Activated T-cell treated with anti-CD3 and anti-CD28 coated beads, Interleukin-2, amount 50 U/mL, for 4 hours (primary cell): Measurements from ENCODE around the gene SH2B3. TPM values are rescaled to one million over a fixed set of nuclear protein-coding genes. Genes with fewer than 3 reads are reported as not detected.
"Not testable (repeated sequence)": the region's sequence is repeated elsewhere in the genome, so short reads cannot be mapped to it uniquely, and the experiment has no call there.

ENCODE experiments used
- ATAC-seq, 2 donors: fragments of 200-7000 bp; cut with Tn5 transposase; one replicate each; pipeline ENCODE4 v1.10.0; 2021
- DNase-seq: peaks from one replicate; pipeline ENCODE4 v3.0.0-alpha.2; 2020
- H3K27me3 Mint-ChIP-seq: one replicate; pipeline ENCODE4 v1.8.0; 2021; ENCODE audit warnings: low read depth, mixed read lengths
- H3K36me3 Mint-ChIP-seq: one replicate; pipeline ENCODE4 v1.8.0; 2022; ENCODE audit warnings: mixed read lengths; ENCODE audit not compliant: insufficient read depth
- H3K4me1 Mint-ChIP-seq: one replicate; pipeline ENCODE4 v1.8.0; 2021; ENCODE audit warnings: low read depth, mixed read lengths
- H3K4me3 Mint-ChIP-seq: one replicate; pipeline ENCODE4 v1.8.0; 2021; ENCODE audit warnings: mild to moderate bottlenecking, moderate library complexity, mixed read lengths
- H3K9me3 Mint-ChIP-seq: one replicate; pipeline ENCODE4 v1.8.0; 2021; ENCODE audit warnings: mixed read lengths
- total RNA-seq, 3 donors: library from RNA; stranded (reverse); gene quantifications; one replicate each; pipeline ENCODE4 v1.2.1, GENCODE V29; 2021

SH2B3 gene
- total RNA-seq, 3 donors from 2014 or later, result 32.7 to 37.8 (median 35.9) TPM

GRCh38 chr12:111454716-111455447, 49.2 kb downstream of the SH2B3 start:
- no peak overlapping the region for H3K4me3 Mint-ChIP-seq
- no peaks in the 10 kb centered on the region for H3K27me3 Mint-ChIP-seq
- peaks cover 21% of the 10 kb centered on the region for H3K36me3 Mint-ChIP-seq
- DNase-seq, result no peak
- no peak for ATAC-seq
- H3K9me3 Mint-ChIP-seq, result no peaks in the 10 kb centered on the region
- peaks cover 25% of the 10 kb centered on the region for H3K4me1 Mint-ChIP-seq

- peaks cover 17% of the 10 kb centered on the region for H3K4me1 Mint-ChIP-seq
- no peaks in the 10 kb centered on the region for H3K27me3 Mint-ChIP-seq
- H3K4me3 Mint-ChIP-seq, result no peak overlapping the region
- H3K9me3 Mint-ChIP-seq, result no peaks in the 10 kb centered on the region
- DNase-seq (no peak), ATAC-seq (no peak)
- peaks cover 16% of the 10 kb centered on the region for H3K36me3 Mint-ChIP-seq
Measured at GRCh38 chr12:111455448-111456320, 50.0 kb downstream of the SH2B3 start.

- Mint-ChIP-seq H3K4me3 (no peak overlapping the region), H3K9me3 (no peaks in the 10 kb centered on the region), H3K36me3 (peaks cover 8% of the 10 kb centered on the region), H3K4me1 (peaks cover 7% of the 10 kb centered on the region), H3K27me3 (no peaks in the 10 kb centered on the region)
- ATAC-seq (no peak), DNase-seq (no peak)
Measured at GRCh38 chr12:111457071-111457470, 51.3 kb downstream of the SH2B3 start.

- peaks cover 8% of the 10 kb centered on the region for H3K36me3 Mint-ChIP-seq
- H3K4me1 Mint-ChIP-seq, result peaks cover 9% of the 10 kb centered on the region
- no peak for DNase-seq
- no peaks in the 10 kb centered on the region for H3K27me3 Mint-ChIP-seq
- H3K4me3 Mint-ChIP-seq, result no peak overlapping the region
- H3K9me3 Mint-ChIP-seq, result no peaks in the 10 kb centered on the region
- ATAC-seq, result no peak
Measured at GRCh38 chr12:111457577-111457976, 51.9 kb downstream of the SH2B3 start.

- DNase-seq (no peak), ATAC-seq (no peak)
- Mint-ChIP-seq H3K27me3 (no peaks in the 10 kb centered on the region), H3K36me3 (peaks cover 8% of the 10 kb centered on the region), H3K9me3 (no peaks in the 10 kb centered on the region), H3K4me3 (no peak overlapping the region), H3K4me1 (peaks cover 9% of the 10 kb centered on the region)
Measured at GRCh38 chr12:111458546-111459172, 52.9 kb downstream of the SH2B3 start.

GRCh38 chr12:111460111-111460510, 54.4 kb downstream of the SH2B3 start:
- not testable (repeated sequence) for H3K36me3 Mint-ChIP-seq, ATAC-seq, H3K4me3 Mint-ChIP-seq, H3K9me3 Mint-ChIP-seq, H3K4me1 Mint-ChIP-seq, DNase-seq, H3K27me3 Mint-ChIP-seq

GRCh38 chr12:111462210-111462769, 56.6 kb downstream of the SH2B3 start:
- Mint-ChIP-seq H3K36me3 (peaks cover 2% of the 10 kb centered on the region), H3K27me3 (no peaks in the 10 kb centered on the region), H3K4me1 (peaks cover 2% of the 10 kb centered on the region), H3K4me3 (no peak overlapping the region), H3K9me3 (no peaks in the 10 kb centered on the region)
- ATAC-seq, result no peak
- DNase-seq, result no peak

GRCh38 chr12:111467092-111467856, 61.6 kb downstream of the SH2B3 start:
- H3K36me3 Mint-ChIP-seq, result peaks cover 20% of the 10 kb centered on the region
- ATAC-seq, result no peak

GRCh38 chr12:111467857-111468241, 62.1 kb downstream of the SH2B3 start:
- no peak for ATAC-seq
- H3K27me3 Mint-ChIP-seq, result no peaks in the 10 kb centered on the region
- no peak overlapping the region for H3K4me3 Mint-ChIP-seq
- H3K4me1 Mint-ChIP-seq, result peaks cover 2% of the 10 kb centered on the region
- no peak for DNase-seq
- H3K36me3 Mint-ChIP-seq, result peaks cover 20% of the 10 kb centered on the region
- no peaks in the 10 kb centered on the region for H3K9me3 Mint-ChIP-seq

More at GRCh38 chr12:111467092-111467856, 61.6 kb downstream of the SH2B3 start:
- no peaks in the 10 kb centered on the region for H3K9me3 Mint-ChIP-seq
- DNase-seq, result no peak
- peaks cover 3% of the 10 kb centered on the region for H3K4me1 Mint-ChIP-seq
- no peak overlapping the region for H3K4me3 Mint-ChIP-seq
- H3K27me3 Mint-ChIP-seq, result no peaks in the 10 kb centered on the region

GRCh38 chr12:111469401-111469800, 63.7 kb downstream of the SH2B3 start:
- peaks cover 26% of the 10 kb centered on the region for H3K36me3 Mint-ChIP-seq
- no peaks in the 10 kb centered on the region for H3K27me3 Mint-ChIP-seq
- peaks cover 2% of the 10 kb centered on the region for H3K4me1 Mint-ChIP-seq
- H3K9me3 Mint-ChIP-seq, result no peaks in the 10 kb centered on the region
- no peak for DNase-seq
- ATAC-seq, result no peak
- H3K4me3 Mint-ChIP-seq, result no peak overlapping the region

- no peak for ATAC-seq
- H3K27me3 Mint-ChIP-seq, result no peaks in the 10 kb centered on the region
- no peak overlapping the region for H3K4me3 Mint-ChIP-seq
- no peak for DNase-seq
- no peaks in the 10 kb centered on the region for H3K9me3 Mint-ChIP-seq
- H3K36me3 Mint-ChIP-seq, result peaks cover 29% of the 10 kb centered on the region
- H3K4me1 Mint-ChIP-seq, result peaks cover 2% of the 10 kb centered on the region
Measured at GRCh38 chr12:111471236-111471635, 65.5 kb downstream of the SH2B3 start.

- ATAC-seq, result no peak
Measured at GRCh38 chr12:111482462-111482861, 76.7 kb downstream of the SH2B3 start.

GRCh38 chr12:111488271-111488670, 82.5 kb downstream of the SH2B3 start:
- ATAC-seq, result no peak
- peaks cover 31% of the 10 kb centered on the region for H3K36me3 Mint-ChIP-seq
- H3K4me1 Mint-ChIP-seq, result no peaks in the 10 kb centered on the region
- H3K9me3 Mint-ChIP-seq, result no peaks in the 10 kb centered on the region
- no peak overlapping the region for H3K4me3 Mint-ChIP-seq
- no peaks in the 10 kb centered on the region for H3K27me3 Mint-ChIP-seq
- DNase-seq, result no peak

More at GRCh38 chr12:111482462-111482861, 76.7 kb downstream of the SH2B3 start:
- H3K4me3 Mint-ChIP-seq, result no peak overlapping the region
- DNase-seq, result no peak
- H3K4me1 Mint-ChIP-seq, result no peaks in the 10 kb centered on the region
- peaks cover 18% of the 10 kb centered on the region for H3K36me3 Mint-ChIP-seq
- H3K9me3 Mint-ChIP-seq, result no peaks in the 10 kb centered on the region
- no peaks in the 10 kb centered on the region for H3K27me3 Mint-ChIP-seq

GRCh38 chr12:111488798-111489197, 83.1 kb downstream of the SH2B3 start:
- ATAC-seq, result no peak
- Mint-ChIP-seq H3K9me3 (no peaks in the 10 kb centered on the region), H3K4me3 (no peak overlapping the region), H3K4me1 (no peaks in the 10 kb centered on the region), H3K36me3 (peaks cover 31% of the 10 kb centered on the region), H3K27me3 (no peaks in the 10 kb centered on the region)
- no peak for DNase-seq
